Measurements from ENCODE around the gene UBALD1.

The UBALD1 gene

DNA sequence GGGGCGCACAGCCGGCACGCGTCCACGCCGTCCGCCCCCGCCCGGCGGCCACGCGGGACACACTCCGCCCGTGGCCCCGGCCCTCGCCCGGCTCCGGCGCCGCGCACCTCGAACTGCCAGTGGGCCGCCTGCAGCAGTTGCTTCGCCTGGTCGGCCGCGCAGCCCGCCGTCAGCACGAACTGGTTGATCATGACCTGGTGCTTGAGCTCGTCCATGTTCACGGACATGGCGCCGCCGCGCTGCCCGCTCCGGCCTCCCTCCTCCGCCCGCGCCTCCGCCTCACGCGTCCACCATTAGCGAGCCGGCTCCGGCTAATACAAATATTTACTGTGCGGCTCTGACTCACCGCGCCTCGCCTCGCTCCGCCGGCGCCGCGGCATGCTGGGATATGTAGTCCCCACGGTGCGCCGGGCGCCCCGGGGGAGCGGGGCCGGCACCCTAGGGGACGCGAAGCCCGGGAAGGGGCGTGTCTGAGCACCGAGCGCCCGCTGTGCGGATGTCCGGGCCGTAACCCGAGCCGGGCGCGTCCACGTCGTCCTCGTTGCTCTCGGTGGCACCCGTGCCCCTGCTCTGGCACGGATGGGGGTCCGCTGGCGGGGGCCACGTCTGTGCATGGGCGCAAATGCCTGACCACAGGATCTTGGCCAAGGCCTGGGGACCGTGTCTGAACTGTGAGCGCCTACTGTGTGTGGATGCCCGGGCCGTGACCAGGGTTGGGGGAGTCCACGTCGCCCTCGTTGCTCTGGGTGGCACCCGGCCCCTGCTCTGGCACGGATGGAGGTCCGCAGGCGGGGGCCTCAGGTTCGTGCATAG, at the start of gene UBALD1:
UBALD1 (minus strand) TSS at position 318 of the 813 bp plus-strand sequence; CDS start at position 227, 91 bp downstream.
- Histone ChIP-seq H2AFZ (ENCODE audit: low read length, unreplicated experiment) (peak within 1 kb of the TSS; percentile 76), H3K4me3 (ENCODE audit: low read depth, low read length) (peak within 1 kb of the TSS; percentile 95), H3K27ac (ENCODE audit: low read depth, low read length) (peak within 1 kb of the TSS; percentile 82), H3K27me3 (ENCODE audit: insufficient read depth, low read length) (no peaks in the 10 kb centered on the region), H3K79me2 (ENCODE audit: control insufficient read depth, insufficient read depth, low read length, unreplicated experiment) (peaks cover 36% of the 10 kb centered on the region), H3K4me1 (ENCODE audit: control insufficient read depth, insufficient read depth, low read length, unreplicated experiment) (peaks cover 32% of the 10 kb centered on the region), H3K36me3 (ENCODE audit: insufficient read depth, low read length) (no peaks in the 10 kb centered on the region)

DNA sequence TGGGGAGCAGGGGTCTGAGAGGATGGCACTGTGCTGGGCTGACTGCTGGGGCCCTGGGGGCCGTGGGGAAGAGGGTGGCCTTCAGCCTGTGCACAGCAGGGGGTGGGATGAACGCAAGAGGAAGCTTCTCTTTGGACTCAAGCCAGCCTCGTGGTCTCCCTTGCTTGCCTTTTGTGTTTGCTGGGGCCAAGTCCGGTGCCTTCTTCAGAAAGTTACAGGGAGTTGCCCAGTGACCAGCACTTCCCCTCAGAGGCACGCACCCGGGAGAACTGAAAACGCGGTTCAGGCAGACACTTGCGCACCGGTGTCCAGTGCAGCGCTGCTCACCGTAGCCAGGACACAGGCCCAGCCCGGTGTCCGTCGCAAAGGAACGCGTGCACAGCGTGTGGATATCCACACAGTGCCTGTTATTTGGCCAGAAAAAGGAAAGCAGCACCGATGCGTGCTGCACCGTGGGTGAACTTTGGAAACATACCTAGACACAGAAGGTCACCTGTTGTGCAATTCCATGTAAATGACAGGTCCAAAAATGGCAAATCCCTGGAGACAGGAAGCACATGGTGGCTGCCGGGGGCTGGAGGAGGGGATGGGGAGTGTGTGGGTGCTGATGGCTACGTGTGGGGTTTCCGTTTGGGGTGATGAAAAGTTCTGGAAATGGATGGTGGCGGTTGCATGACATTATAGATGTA, 49.2 kb upstream of the UBALD1 start:
- H3K36me3 ChIP-seq (ENCODE audit: insufficient read depth, low read length) = peaks cover 13% of the 10 kb centered on the region; the same call in 1 of the 2 replicates
- H3K27ac ChIP-seq (ENCODE audit: low read depth, low read length) = no peak overlapping the region
- H3K4me1 ChIP-seq (ENCODE audit: control insufficient read depth, insufficient read depth, low read length, unreplicated experiment) = peaks cover 4% of the 10 kb centered on the region
- no peaks in the 10 kb centered on the region for H3K27me3 ChIP-seq (ENCODE audit: insufficient read depth, low read length)
- no peaks in the 10 kb centered on the region for H3K79me2 ChIP-seq (ENCODE audit: control insufficient read depth, insufficient read depth, low read length, unreplicated experiment)
- no peak overlapping the region for H3K4me3 ChIP-seq (ENCODE audit: low read depth, low read length)
- no peak overlapping the region for H2AFZ ChIP-seq (ENCODE audit: low read length, unreplicated experiment)

DNA sequence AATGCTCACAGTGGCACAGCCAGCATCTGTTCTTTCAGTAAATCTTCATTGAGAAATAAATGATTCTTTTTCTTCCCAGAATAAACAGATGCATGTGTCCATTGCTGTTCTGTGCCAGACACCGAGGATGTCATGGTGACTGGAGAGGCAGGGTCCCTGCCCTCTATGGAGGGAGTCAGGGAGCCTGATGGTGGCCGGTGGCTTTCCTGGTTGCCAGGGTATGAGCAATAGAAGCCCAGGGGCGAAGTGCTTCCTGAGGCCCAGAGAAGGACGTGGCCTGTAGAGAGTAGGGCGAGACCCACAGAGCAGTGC, 48.7 kb upstream of the UBALD1 start:
- H3K36me3 ChIP-seq (ENCODE audit: insufficient read depth, low read length) = peaks cover 11% of the 10 kb centered on the region; the same call in 1 of the 2 replicates

DNA sequence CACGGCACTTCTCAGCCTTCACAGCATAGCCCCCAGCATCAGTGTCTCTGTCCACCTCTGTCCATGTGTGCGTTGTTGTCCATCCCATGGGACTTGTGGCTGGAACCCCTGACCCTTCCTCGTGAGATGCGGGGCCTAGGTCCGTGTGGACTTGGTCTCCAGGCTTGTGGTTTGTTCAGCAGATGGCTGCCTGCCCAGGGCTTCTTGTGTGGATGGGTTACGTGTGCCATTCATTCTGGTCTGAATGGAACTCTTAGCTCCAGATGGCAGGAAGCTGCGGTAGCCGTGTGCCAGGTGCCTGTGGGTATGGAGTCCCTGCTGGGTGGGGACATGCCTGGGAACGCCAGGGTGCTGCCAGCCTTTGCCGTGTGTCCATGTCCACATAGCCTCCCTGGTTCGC, 47.0 kb upstream of the UBALD1 start:
- Histone ChIP-seq H3K4me3 (ENCODE audit: low read depth, low read length) (no peak overlapping the region), H3K4me1 (ENCODE audit: control insufficient read depth, insufficient read depth, low read length, unreplicated experiment) (peaks cover 4% of the 10 kb centered on the region), H2AFZ (ENCODE audit: low read length, unreplicated experiment) (no peak overlapping the region), H3K27ac (ENCODE audit: low read depth, low read length) (no peak overlapping the region), H3K36me3 (ENCODE audit: insufficient read depth, low read length) (peaks cover 5% of the 10 kb centered on the region; the same call in 1 of the 2 replicates), H3K27me3 (ENCODE audit: insufficient read depth, low read length) (no peaks in the 10 kb centered on the region), H3K79me2 (ENCODE audit: control insufficient read depth, insufficient read depth, low read length, unreplicated experiment) (no peaks in the 10 kb centered on the region)

More for the DNA sequence above, 48.7 kb upstream of the UBALD1 start:
- peaks cover 4% of the 10 kb centered on the region for H3K4me1 ChIP-seq (ENCODE audit: control insufficient read depth, insufficient read depth, low read length, unreplicated experiment)
- no peaks in the 10 kb centered on the region for H3K27me3 ChIP-seq (ENCODE audit: insufficient read depth, low read length)
- H3K4me3 ChIP-seq (ENCODE audit: low read depth, low read length) = no peak overlapping the region
- H2AFZ ChIP-seq (ENCODE audit: low read length, unreplicated experiment) = no peak overlapping the region
- no peaks in the 10 kb centered on the region for H3K79me2 ChIP-seq (ENCODE audit: control insufficient read depth, insufficient read depth, low read length, unreplicated experiment)
- H3K27ac ChIP-seq (ENCODE audit: low read depth, low read length) = no peak overlapping the region

DNA sequence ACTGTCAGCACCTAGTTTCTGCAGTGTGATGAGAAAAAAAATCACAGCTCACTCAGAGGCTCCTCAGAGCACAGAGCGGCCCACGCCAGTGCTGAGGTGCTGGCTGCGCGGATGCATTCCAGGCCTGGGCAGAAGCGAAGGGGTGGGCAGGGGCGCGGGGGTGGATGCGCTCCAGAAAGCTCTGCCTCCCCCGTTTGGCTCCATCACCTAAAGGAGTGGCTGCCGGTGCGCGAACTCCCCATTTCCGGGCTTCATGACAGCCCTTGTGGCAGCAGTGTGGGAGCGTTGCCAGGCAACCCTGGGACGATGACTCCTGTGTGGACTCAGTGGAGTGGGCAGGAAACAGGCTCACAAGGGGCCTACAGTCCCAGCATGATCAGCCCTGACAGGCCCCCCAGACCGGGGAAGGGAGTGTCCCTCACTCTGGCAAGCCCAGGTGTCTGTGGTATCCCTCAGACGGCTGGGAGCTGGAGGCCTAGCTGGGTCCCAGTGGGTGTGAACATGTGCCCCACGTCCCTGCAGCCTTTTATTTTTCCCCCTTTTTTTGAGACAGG, 45.8 kb upstream of the UBALD1 start:
- Histone ChIP-seq H3K36me3 (ENCODE audit: insufficient read depth, low read length) (0 out of 2 replicates have a peak, but pooled peaks cover 4% of the 10 kb centered on the region), H2AFZ (ENCODE audit: low read length, unreplicated experiment) (no peak overlapping the region), H3K79me2 (ENCODE audit: control insufficient read depth, insufficient read depth, low read length, unreplicated experiment) (no peaks in the 10 kb centered on the region), H3K27me3 (ENCODE audit: insufficient read depth, low read length) (no peaks in the 10 kb centered on the region), H3K27ac (ENCODE audit: low read depth, low read length) (no peak overlapping the region), H3K4me3 (ENCODE audit: low read depth, low read length) (no peak overlapping the region), H3K4me1 (ENCODE audit: control insufficient read depth, insufficient read depth, low read length, unreplicated experiment) (peaks cover 4% of the 10 kb centered on the region)

DNA sequence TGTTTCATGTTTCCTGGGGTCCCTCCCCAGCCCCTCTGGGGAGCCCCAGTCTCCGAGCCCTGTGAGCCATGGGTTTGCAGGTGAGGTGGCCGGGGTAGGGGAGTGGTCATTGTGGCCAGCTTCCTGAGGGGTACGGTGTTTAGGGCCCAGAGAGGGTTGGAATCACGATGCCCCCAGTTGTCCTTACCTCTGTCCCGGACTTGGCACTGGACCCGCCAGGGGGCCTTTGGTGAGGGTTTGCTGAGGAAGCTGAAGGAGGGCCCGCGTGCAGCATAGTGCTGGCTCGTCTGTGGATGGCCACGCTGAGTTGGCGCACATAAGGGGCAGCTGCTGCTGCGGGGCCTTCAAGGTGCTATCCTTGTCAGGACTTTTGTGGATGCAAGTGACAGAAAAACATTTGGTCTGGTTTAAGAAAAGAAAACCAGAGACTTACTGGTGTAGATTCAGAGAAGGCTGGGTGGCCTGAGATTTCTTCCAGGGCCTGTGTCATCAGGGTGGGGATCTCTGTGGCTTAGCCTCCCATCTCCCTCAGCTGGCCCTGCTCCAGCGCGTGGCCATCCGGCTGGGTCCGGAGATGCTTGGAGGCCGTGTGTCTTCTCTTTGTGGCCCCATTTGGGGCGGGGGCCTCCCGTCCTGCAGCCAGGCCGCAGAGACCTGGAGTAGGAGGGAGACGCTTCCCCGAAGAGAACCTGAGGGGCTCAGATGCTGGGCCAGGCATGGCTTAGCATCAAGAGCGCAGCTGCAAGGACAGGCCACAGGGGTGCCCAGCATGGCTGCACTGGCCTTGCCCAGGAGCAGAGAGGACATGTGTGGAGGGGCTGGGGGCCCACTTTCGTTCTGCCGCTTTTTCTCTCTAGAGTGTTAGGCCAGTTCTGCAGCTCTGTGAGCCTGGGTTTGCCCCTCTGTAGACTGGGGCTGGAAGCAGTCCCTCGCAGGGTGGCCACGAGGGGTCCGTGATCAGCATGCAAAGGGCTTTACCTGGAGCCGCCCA, 45.0 kb upstream of the UBALD1 start:
- peaks cover 4% of the 10 kb centered on the region for H3K4me1 ChIP-seq (ENCODE audit: control insufficient read depth, insufficient read depth, low read length, unreplicated experiment)

DNA sequence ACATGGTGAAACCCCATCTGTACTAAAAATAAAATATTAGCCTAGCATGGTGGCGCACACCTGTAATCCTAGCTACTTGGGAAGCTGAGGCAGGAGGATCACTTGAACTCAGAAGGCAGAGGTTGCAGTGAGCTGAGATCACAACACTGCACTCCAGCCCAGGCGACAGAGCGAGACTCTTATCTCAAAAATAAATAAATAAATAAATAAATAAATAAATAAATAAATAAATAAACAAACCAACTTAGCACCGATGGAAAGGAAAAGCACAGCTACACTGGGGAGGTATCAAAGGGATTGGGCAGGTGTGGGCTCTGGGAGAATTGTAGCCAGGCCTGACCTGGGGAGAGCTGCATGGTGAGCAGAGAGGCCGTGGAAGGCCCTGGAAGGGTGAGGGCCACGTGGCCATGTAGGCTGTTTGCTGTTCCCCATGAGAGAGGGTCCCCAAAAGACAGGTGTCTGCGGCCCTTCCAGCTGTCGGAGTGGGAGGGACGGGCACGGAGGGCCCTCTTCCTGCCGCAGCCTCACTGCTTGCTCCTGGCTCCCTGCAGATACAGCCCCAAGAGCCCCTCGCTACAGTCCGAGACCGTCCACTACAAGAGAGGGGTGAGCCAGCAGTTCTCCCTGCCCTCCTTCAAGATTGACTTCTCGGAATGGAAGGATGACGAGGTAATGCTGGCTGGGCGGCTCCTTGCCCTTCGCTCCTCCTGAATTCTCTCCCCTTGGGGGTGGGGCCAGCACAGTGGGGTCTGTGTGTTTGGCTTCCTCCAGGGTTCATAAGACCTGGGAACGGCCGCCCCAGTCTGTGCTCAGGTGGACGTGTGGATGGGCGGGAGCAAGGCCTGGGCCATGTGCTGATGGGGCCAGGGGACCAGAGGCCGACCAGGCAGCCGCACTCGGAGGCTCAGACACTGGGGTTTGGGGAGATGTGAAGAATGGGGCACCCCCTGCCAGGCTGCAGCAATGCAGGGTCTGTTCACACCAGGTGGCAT, 42.3 kb upstream of the UBALD1 start:
- Histone ChIP-seq H2AFZ (ENCODE audit: low read length, unreplicated experiment) (no peak overlapping the region), H3K4me1 (ENCODE audit: control insufficient read depth, insufficient read depth, low read length, unreplicated experiment) (peaks cover 4% of the 10 kb centered on the region), H3K4me3 (ENCODE audit: low read depth, low read length) (no peak overlapping the region), H3K27ac (ENCODE audit: low read depth, low read length) (no peak overlapping the region), H3K79me2 (ENCODE audit: control insufficient read depth, insufficient read depth, low read length, unreplicated experiment) (no peaks in the 10 kb centered on the region), H3K36me3 (ENCODE audit: insufficient read depth, low read length) (0 out of 2 replicates have a peak, but pooled peaks cover 4% of the 10 kb centered on the region), H3K27me3 (ENCODE audit: insufficient read depth, low read length) (no peaks in the 10 kb centered on the region)

More for the DNA sequence above, 45.0 kb upstream of the UBALD1 start:
- no peaks in the 10 kb centered on the region for H3K27me3 ChIP-seq (ENCODE audit: insufficient read depth, low read length)
- 0 out of 2 replicates have a peak, but pooled peaks cover 4% of the 10 kb centered on the region for H3K36me3 ChIP-seq (ENCODE audit: insufficient read depth, low read length)
- no peak overlapping the region for H3K4me3 ChIP-seq (ENCODE audit: low read depth, low read length)
- H2AFZ ChIP-seq (ENCODE audit: low read length, unreplicated experiment) = no peak overlapping the region
- H3K79me2 ChIP-seq (ENCODE audit: control insufficient read depth, insufficient read depth, low read length, unreplicated experiment) = no peaks in the 10 kb centered on the region
- H3K27ac ChIP-seq (ENCODE audit: low read depth, low read length) = no peak overlapping the region

DNA sequence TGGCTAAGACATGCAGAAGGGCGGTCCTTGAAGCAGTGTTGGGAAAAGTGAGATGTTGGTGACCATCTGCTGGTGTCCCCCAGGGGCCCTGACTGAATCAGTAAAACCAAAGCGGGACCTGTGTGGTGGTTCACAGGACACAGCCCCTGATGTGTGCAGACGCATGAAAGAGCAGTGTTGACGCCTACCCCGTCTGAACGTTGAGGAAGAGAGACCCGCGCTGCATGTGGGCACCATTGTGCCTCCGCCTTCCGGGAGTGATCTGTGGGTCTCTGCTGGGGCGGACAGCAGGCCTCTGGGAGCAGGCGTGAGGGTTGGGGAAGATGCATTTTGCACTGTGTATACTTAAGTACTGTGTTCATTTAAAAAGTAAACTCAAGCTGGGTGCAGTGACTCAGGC, 41.5 kb upstream of the UBALD1 start:
- Histone ChIP-seq H3K4me1 (ENCODE audit: control insufficient read depth, insufficient read depth, low read length, unreplicated experiment) (peaks cover 4% of the 10 kb centered on the region), H3K27ac (ENCODE audit: low read depth, low read length) (no peak overlapping the region), H3K36me3 (ENCODE audit: insufficient read depth, low read length) (0 out of 2 replicates have a peak, but pooled peaks cover 4% of the 10 kb centered on the region), H3K4me3 (ENCODE audit: low read depth, low read length) (no peak overlapping the region), H2AFZ (ENCODE audit: low read length, unreplicated experiment) (no peak overlapping the region), H3K79me2 (ENCODE audit: control insufficient read depth, insufficient read depth, low read length, unreplicated experiment) (no peaks in the 10 kb centered on the region), H3K27me3 (ENCODE audit: insufficient read depth, low read length) (no peaks in the 10 kb centered on the region)

DNA sequence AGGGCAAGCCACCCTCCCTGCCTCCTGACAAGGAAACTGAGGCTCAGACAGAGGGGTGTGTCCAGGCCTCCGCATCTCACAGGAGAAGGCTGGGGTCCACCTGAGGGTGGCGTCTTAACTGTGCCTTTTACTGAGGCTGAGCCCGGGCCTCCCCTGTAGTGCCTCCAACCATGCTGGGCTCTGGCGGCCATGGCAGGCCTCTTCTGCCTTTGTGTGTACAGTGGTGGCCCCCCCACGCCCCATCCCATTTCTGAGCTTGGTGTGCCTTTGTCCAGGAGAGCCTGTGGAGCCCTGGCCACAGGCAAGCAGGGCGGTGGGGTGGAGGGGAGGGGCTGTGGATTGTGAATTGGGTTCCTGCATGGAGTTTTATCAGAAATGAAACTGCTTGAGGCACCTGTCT, 41.1 kb upstream of the UBALD1 start:
- no peaks in the 10 kb centered on the region for H3K79me2 ChIP-seq (ENCODE audit: control insufficient read depth, insufficient read depth, low read length, unreplicated experiment)
- H3K4me3 ChIP-seq (ENCODE audit: low read depth, low read length) = no peak overlapping the region
- no peak overlapping the region for H3K27ac ChIP-seq (ENCODE audit: low read depth, low read length)
- H3K36me3 ChIP-seq (ENCODE audit: insufficient read depth, low read length) = 0 out of 2 replicates have a peak, but pooled peaks cover 4% of the 10 kb centered on the region
- H2AFZ ChIP-seq (ENCODE audit: low read length, unreplicated experiment) = no peak overlapping the region
- peaks cover 4% of the 10 kb centered on the region for H3K4me1 ChIP-seq (ENCODE audit: control insufficient read depth, insufficient read depth, low read length, unreplicated experiment)
- H3K27me3 ChIP-seq (ENCODE audit: insufficient read depth, low read length) = no peaks in the 10 kb centered on the region
